GM19351 (cell line): Measurements from ENCODE around the gene PTGIS.

Experiments
- ATAC-seq: cut with Tn5 transposase; IDR thresholded peaks from one replicate; pipeline ENCODE4 v1.9.1; 2021; ENCODE audit warnings: mild to moderate bottlenecking, moderate library complexity; ENCODE audit not compliant: unreplicated experiment

PTGIS gene

DNA sequence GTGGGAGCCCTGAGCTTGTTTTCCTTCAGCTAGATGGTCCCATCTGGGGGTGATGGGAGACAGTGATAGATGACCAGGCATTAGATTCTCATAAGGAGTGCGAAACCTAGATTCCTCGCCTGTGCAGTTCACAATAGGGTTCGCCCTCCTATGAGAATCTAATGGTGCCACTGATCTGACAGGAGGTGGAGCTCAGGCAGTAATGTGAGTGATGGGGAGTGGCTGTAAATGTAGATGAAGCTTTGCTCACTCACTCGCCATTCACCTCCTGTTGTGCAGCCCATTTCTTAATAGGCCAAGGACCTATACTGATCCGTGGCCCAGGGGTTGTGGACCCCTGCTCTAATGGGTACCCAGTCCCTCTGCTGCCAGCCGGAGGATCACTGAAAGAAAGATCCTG lies 64.8 kb downstream of the PTGIS start:
- no peak for ATAC-seq

DNA sequence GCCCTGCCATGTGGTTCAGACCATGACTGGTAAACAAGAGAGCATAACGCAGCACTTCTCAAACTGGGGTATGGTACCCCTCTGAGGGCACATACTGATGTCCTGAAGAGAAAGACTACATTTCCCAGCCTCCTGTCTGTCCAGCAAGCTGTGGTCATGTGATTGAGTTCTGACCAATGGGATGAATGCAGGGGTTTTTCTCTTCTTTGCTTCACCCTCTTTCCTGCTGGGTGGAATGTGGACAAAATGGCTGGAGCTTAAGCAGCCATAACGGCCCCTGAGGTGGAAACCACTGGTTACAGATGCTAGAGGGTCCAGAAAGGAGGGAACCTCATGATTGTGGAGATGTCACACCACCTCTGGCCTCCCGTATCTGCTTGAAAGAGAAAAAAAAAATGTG lies 66.0 kb downstream of the PTGIS start:
- ATAC-seq = no peak

DNA sequence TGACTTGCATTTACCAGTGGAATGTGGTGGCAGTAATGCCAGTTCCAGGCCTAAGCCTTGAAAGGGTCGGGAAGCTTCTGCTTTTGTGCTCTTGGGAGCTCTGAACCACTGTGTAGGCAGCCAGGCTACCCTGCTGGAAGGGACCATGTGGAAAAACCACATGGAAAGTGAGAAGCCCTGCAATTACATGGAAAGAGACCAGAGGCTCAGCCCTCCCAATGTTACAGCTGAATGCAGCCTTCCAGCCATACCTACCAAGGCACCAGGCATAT lies 70.6 kb downstream of the PTGIS start:
- ATAC-seq = no peak

DNA sequence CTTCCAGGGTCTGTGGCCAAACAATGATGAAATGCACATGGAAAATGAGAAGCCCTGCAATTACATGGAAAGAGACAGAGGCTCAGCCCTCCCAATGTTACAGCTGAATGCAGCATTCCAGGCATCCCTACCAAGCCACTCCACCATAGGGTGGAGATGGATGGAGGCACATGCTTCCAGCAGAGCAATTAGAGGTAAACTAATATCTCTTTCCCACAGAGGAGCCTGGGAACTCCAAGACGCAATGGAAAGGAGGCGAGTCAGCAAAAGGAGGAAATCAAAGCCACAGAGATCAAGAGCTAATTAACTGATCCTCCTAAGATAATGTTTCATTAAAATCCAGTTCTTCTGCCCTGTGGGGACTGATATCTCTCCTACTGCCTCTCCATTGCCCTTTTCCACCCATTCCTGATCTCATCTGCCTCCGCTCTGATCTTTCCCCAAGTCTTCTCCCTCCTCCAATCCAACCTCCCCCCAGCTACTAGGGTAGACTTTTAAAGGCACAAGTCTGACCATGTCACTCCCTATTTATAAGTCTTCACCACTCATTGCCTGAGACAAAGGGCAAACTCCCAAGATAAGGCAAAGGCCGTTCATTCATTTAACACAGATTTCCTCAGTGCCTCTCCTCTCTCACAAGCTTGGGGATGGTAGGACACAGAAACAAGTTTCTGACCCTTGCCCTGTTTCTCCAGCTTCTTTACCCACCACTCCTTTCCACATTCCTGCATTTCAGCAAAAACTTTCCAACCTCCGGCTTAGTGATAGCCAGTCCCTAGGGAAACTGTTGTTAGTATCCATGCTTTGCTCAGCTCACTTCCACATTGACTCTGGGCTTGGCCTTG lies 71.2 kb downstream of the PTGIS start:
- no peak for ATAC-seq

DNA sequence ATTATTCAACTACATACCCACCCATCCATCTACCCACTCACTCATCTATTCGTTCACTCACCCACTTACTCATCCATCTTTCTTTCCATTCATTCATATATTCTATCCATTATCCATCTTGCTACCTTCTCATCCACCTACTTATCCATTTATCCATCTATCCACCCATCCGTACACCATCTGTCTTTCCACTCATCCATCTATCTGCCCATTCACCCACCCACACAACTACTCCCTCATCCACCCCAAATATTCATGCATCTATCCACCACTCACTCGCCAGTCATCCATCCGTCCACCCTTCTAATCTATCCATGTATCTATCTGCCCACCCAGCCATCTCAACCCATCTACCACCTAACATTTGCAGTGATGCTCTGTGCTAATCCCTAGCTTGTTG lies 71.9 kb downstream of the PTGIS start:
- ATAC-seq = no peak

DNA sequence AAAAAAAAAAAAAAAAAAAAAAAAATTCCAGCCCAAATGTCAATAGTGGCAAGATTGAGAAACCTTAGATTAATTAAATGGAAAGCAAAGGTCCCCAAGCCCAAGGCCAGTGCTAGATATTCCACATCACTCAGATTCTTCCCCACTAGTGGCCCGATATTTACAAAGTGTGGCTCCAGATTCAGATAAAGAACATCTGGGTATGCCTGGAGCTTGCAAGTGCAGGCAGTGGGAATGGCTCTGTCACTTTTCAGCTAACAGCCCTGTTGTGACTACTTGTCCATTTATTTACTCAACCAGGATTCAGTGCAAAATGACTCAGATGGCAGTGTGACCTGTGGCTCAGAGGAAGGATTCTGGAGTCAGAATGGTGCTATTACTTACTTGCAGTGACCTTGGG lies 77.2 kb downstream of the PTGIS start:
- ATAC-seq = no peak

DNA sequence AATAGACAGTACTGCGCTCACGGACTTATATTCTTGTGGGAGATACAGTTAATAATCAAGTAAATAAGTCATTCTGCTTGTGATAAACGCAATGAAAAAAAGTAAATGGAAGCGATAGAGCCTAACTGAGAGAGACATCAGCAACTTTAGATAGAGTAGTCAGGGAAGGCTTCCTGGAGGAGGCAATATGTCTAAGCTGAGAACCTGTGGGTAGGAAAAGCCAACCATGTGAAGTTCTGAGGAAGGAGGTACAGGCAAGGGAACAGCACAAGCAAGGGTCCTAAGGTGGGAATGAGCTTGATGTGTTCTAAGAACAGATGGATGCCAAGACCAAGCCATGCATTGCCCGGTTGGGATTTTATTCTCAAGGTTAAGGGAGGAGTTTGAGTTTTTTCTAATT lies 78.2 kb downstream of the PTGIS start:
- ATAC-seq = no peak

DNA sequence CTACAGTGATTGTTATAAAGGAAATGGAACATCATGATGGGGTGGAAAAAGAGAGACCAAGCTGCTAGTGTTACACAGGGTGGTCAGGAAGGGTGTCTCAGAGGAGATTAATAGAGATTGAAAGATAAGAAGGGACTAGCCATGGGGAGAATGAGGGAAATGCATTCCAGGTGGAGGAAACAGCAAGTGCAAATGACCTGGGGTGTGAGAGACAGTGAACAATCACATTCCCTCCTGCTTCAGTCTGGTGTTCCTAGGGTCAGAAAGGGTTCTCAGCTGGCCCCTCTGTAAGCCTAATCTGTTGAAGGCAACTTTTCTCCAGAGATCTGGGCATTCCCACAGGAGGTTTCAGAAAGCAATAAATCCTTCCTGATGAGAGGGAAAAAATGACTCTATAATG lies 81.9 kb downstream of the PTGIS start:
- no peak for ATAC-seq

DNA sequence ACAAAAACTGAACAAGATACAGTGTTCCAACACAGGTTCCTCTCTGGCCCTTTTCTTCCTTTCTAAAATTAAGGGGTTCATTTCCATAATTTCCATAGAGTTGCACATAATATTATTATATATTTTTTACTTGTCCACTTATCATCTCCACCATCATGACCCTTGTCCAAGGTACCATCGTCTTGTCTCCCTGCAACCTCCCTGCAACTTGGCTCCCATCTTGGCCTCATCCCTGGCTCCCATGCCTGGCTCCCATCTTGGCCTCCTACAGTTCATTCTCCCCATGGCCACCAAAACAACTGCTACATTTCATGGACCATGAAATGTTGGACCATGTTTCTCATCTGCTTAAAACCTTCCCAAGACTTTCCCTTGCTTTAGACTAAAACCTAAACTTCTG lies 82.4 kb downstream of the PTGIS start:
- ATAC-seq = no peak

DNA sequence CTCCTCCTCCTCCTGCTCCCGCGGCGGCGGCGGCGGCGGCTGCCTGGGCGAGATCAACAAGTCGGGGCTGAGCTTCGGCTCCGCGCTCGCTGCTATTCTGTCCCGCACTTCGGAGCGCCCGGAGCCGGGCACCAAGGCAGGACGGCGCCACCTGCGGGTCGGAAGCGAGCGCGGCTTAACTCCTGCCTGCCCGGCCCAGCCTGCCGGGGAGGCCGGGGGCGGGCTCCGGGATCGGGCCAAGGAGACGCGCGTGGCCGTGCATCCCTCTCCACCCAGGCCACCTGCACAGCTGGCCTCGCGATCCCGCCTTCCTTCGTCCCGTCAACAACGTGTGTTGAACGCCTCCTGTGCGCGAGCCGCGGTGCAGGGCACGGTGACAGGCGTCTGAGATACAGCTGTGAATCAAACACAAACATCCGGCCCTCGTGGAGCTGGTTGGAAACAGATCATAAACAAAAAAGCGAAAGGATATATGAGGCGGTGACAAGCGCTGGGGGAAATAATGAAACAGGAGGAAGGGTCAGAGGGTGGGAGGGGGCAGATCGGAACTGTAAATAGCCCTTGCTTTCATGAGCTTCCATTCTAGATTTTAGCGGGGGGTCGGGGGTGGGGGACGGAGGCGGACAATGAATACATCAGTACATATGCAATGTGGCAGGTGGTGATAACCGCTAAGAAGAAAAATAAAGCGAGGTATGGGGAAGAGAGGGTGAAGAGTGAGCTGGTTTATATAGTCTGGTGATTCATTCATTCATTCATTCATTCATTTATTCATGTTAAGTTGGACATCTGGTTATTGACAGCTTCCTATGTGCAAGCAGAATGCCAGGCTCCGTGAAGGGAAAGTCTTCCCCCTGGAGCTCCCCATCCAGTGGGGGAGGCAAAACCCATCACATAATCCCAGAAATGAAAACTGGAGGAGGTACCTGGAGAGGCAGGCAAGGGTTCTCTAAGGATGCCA lies 83.5 kb downstream of the PTGIS start:
- no peak for ATAC-seq

DNA sequence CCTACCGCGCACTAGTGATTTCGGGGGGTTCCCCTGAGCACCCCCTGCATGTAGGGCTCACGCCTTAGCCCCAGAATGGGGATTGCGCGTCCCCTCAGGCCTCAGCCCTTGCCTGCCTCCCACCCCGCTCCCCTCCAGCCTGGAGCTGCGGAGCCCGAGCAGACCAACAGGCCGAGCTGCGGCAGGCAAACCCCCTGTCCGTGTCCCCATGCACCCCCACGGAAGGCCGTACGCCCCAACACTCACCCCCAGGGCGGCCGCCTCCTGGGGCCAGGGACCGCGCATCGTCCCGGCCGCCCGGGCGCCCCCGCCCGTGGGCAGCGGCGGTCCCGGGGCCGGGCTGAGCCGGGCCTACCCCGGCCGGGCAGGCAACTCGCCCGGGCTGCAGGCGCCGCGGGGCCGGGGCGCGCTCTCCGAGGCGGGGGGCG lies 84.2 kb downstream of the PTGIS start:
- ATAC-seq = no peak

DNA sequence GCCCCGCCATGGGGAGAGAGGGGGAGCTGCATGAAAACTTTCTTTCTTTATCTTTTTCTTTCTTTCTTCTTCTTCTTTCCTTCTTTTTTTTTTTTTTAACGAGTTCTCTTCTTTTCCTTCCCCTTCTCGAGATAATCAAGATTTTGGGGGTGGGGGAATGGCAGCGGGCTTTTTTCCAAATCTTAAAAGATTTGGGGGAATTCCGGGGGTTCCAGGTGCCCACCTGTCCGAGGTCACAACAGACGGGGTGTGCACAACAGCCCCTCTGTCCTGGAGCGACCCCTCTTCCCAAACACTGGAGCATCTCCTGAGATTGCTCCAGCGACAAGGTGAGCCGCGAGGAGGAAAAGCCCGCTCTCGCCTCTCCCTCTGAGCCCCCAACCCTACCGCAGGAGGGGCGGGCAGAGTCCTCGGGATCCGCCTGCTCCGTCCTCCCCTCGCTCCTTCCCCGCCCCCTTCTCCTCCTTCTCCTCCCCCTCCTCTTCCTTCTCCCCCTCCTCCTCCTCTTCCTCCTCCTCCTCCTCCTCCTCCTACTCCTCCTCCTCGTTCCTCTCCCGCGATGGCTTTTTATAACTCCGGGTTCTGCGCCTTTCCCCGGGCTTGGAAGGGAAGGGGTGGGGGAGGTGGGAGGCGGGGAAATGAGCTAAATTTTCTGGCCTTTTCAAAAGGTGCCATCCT lies 84.8 kb downstream of the PTGIS start:
- ATAC-seq = no peak

DNA sequence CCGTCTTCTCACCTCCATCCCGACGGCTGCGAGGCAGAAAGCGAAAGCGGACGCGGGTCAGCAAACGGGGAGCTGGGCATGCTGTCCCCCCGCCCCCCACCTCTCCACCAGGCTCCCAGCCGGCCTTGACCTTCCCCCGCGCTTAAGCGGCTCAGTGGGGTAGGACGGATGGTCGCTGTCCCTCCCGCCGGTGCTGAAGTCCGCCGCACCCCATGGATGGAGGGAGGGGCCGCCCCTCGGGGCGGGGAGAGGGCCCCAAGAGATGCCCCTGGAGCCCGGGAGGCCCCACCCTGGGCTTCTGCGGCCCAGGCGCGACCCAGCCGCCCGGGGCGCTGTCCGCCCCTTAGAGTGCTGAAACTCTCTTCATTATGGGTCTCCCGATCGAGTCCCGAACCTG lies 85.3 kb downstream of the PTGIS start, which contains the start of gene KCNB1:
KCNB1 (minus strand) TSS at position 48 of the 397 bp plus-strand sequence. CDS start 188 bp downstream, outside the sequence.
- no peak for ATAC-seq

DNA sequence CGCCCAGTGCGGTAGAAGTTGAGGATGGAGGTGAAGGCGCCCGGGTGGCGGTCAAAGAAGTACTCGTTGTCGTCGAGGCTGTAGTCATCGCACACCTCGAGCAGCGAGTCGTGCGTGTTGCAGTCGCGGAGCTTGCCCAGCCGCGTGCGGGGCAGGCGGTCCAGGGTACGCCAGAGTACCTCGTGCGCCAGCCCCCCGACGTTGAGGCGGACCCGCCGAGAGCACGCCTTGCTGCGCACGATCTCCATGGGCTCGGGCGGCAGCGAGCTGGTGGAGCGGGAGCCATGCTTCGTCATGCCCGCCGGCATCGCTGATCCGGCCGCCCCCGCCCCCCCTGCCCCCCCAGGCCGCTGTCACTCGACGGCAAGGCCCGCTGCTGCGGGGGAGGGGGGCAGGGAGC lies 85.8 kb downstream of the PTGIS start:
- no peak for ATAC-seq

DNA sequence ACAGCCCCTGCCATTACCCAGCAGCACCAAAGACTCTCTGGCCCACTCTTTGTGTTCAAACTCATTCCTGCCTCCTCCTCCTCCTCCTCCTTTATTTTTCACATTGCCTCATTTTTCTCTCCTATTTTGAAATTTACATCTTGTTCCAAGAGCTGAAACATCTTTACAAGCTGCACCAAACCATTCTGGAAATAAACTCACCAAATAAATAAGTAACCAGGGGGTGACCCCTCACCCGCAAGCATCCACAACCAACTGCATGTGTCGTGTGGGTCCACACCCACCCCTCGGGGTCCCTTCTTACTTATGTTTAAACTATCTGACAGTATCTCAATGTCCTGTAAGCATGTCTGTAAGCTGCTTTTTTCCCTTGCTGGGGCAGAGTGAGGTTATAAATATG lies 86.8 kb downstream of the PTGIS start:
- ATAC-seq = no peak

DNA sequence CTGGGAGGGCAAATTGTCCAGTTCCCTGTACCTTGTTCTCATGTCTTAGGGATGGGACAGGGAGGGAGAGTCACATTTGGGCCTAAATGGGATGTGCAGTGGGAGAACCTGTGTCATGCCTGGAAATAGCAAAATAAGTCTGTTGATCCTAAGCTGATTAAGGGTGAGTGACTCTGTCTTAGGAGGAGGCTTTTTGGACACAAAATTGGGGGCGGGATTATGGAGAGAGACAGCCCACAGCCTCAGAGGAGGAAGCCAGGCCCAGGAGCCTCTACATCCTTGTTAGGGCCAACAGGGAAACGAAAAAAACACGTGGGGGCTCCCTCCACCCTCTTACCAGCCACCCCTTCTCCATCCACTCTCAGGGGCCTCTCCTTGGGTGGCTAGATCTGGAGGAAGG lies 87.7 kb downstream of the PTGIS start:
- no peak for ATAC-seq

DNA sequence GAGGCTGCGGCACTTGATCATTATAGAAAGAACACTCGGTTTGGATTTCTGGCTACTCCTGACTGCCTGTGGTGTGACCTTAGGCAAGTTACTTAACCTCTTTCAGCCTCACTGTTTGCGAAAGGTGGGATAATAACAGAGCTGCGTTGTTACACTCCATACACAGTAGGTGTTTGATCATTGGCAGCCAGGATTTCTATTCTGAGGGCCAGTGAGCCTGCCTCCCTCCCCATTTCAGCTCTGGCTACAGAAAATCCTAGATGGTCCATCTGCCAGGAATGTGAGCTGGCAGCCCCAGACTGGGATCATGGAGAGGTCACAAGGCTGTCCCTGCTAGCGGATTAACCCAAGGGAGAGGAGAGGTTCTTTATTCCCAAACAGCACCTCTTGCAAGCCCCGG lies 88.2 kb downstream of the PTGIS start:
- ATAC-seq = no peak

DNA sequence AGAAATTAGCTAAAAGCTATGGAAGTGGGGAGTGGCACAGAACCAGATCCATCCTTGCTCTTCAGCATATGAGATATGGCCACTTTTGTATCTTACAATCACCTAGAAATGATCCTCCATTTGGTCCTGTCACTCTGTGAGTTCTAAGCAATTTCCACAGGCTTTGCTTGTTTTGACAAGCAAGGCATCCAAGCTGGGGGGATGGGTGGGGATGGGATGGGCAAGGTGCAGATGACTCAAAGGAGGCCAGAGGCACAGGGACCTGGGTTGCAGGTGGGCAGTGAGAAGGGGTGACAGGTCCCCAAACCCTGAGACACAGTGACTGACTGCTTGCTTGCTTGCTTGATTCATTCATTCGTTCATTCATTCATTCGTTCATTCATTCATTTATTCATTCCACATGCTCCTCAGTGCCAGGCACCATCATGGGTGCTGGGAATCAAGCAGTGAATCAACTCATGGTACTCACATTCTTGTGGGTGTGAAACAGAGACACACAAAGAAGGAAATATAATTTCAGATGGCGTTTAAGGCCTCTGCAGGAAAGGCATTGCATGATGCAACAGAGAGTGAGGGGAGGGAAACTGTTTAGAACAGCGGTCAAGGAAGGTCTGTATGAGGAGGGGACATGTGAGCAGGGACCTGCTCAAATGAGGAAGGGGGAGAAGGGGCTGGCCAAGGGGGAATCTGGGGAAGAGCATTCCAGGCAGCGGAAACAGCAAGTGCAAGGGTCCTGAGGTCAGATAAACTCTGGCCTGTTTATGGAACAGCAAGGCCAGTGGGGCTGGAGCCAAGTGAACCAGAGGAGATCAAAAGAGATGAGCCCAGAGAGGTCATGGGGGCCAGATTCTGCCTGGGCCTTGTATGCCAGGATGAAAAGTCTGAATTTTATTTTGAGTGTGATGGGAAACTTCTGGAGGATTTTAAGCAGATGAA lies 88.9 kb downstream of the PTGIS start:
- no peak for ATAC-seq

DNA sequence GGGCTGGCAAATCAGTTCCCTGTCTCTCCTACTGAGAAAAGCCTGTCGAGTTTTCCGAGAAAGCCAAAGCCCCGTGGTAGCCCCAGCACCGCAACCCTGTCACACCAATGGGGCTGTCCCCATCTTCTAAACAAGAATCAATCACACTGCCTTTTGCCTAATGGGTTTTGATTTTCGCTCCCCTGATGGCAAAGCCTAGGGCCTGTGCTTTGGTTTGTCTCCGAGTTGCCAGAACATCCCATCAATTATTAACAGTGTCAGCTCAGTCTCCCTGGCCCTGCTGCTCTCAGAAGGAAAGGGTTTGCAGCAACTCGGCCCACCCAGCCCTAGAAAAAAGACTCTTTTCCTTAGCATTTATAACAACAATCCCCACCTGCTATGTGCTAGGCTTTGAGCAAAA lies 89.7 kb downstream of the PTGIS start:
- no peak for ATAC-seq

DNA sequence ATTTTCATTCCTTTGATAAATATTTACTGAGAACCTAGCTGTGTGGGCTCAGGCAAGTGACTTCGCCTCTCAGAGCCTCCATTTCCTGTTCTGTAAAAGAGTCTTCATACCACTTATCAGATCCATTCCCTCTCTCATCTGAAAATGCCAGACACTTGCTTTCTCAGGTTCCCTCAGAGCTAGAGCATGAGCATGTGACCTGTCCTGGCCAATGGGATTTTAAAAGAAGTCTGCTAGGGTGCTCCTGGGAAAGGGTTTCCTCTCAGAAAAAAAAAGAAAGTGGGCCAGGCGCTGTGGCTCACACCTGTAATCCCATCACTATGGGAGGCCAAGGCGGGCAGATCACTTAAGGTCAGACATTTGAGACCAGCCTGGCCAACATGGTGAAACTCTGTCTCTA lies 90.7 kb downstream of the PTGIS start:
- ATAC-seq = no peak

DNA sequence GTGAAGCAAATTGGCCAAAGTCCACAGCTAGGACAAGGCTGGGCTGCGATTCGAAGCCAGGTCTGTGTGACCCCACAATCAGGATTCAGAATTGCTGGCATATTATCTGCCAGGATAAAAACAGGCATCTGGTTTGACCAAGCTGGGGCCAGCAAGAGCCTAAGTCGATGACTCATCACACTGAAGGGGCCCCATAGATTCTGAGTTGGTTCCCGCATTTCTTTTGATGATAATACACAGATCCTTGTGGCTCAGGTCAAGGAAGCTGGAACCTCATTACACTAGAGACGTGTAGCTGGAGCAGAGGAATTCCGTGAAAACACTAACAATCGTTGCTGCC lies 92.0 kb downstream of the PTGIS start:
- ATAC-seq = no peak
